Body of pancreas (tissue), 4 donors: Measurements from ENCODE around the gene SPAAR. TPM values are rescaled to one million over a fixed set of nuclear protein-coding genes. Genes with fewer than 3 reads are reported as not detected.

Experiments
- ATAC-seq: fragments of 150-250 bp; one replicate; pipeline ENCODE4 v1.9.1; 2016
- DNase-seq, 4 donors: peaks; one replicate each; pipeline ENCODE4 v3.0.0-alpha.2; 2019
- H3K27ac ChIP-seq, 4 donors: fragments of 200-600 bp; sonication (generic); 1 replicate in 3 of 4; 2 replicates in 1 of 4; pipeline versions ENCODE4 v1.5.1 to v1.6.1; 2016 to 2019; ENCODE audit warnings: mild to moderate bottlenecking in 1 of 4, mixed read lengths in 1 of 4, moderate library complexity in 1 of 4
- H3K27me3 ChIP-seq, 2 donors: fragments of 200-600 bp; sonication (generic); one replicate each; pipeline ENCODE4 v1.6.0; 2016; ENCODE audit warnings: mild to moderate bottlenecking in 1 of 2
- H3K36me3 ChIP-seq, 2 donors: fragments of 200-600 bp; sonication (generic); replicated peaks in 1 of 2; 2 replicates each; pipeline ENCODE4 v1.5.1; 2016; ENCODE audit warnings: low read depth in 2 of 2; ENCODE audit not compliant: insufficient read depth in 1 of 2
- H3K4me1 ChIP-seq: fragments of 200-600 bp; sonication (generic); one replicate; pipeline ENCODE4 v1.6.0; 2016
- H3K4me3 ChIP-seq, 2 donors: fragments of 200-600 bp; sonication (generic); 1 replicate in 1 of 2; 2 replicates in 1 of 2; pipeline ENCODE4 v1.5.1; 2016 to 2019
- H3K9me3 ChIP-seq, 3 donors: fragments of 200-600 bp; sonication (generic); 1 replicate in 2 of 3; 2 replicates in 1 of 3; pipeline ENCODE4 v1.5.1; 2016
- POLR2A ChIP-seq, 3 donors: fragments of 450-650 bp; IDR thresholded peaks; one replicate each; pipeline ENCODE4 v1.6.1; 2016; ENCODE audit warnings: antibody characterized with exemption in 3 of 3, mild to moderate bottlenecking in 2 of 3
- WGBS, 2 donors: methylation state at CpG; one replicate each; pipeline ENCODE4 v1.1.5; 2017; 5-methylcytosine and 5-hydroxymethylcytosine counted together
- intact Hi-C: fragments of 100-400 bp; cut with DNase I; formaldehyde crosslinking; loops from one replicate; pipeline ENCODE4 v1.15.1; 2023
- total RNA-seq, 2 donors: library from RNA; depleted of rRNA; stranded (reverse); fragments of >200 nt; gene quantifications; one replicate each; pipeline ENCODE4 v1.1.0, GENCODE V29; 2016
- TF ChIP-seq, protein P1 (sequence below), 7 experiments: fragments of 450-650 bp in 4 of 7; fragments of 200-600 bp in 3 of 7; sonication (generic) in 3 of 7; IDR thresholded peaks; one replicate each; pipeline ENCODE4 v1.5.1; 2016 to 2019; ENCODE audit warnings: antibody characterized with exemption in 7 of 7

The SPAAR gene
- total RNA-seq, 2 donors from 2014 or later: 0.78 to 7.3 TPM

DNA sequence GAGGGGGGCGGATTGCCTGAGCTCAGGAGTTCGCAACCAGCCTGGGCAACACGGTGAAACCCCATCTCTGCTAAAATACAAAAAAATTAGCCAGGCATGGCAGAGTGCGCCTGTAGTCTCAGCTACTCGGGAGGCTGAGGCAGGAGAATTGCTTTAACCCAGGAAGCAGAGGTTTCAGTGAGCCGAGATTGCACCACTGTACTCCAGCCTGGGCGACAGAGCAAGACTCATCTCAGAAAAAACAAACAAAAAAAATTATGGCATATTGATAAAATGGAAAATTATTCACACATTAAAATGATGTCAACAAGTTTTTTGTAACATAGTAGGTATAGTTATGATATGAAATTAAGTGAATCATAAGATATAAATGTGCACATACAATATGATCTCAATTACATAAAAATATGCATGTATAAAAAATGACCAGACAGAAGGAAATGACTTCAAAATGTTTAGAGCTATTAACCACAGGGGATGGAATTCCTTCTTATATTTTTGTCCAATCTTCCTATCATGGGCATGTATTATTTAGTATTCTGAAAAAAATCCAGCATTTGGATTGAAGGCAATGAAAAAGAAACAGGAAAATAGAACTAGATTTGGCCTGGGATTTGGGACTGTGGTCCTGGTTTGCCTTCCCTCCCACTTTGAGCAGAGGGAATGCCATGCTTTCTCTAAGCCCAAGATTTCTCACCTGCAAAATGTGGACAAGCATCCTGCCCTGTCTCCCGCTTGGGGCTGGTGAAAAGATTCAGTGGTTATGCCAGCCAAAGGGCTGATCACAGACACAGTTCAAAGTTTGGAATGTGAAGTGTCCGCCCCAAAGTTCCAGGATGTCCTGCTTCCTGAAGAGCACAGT lies 19.5 kb downstream of the SPAAR start:
- H3K27me3 ChIP-seq: no peaks in the 10 kb centered on the region
- H3K4me1 ChIP-seq: peaks cover 3% of the 10 kb centered on the region
- no peak overlapping the region for H3K4me3 ChIP-seq
- intact Hi-C loops: no loop called here
- DNase-seq: no peak
- TF ChIP-seq POLR2A (IDR thresholded peaks at IDR 0.05): no peak
- TF ChIP-seq, protein P1, sequence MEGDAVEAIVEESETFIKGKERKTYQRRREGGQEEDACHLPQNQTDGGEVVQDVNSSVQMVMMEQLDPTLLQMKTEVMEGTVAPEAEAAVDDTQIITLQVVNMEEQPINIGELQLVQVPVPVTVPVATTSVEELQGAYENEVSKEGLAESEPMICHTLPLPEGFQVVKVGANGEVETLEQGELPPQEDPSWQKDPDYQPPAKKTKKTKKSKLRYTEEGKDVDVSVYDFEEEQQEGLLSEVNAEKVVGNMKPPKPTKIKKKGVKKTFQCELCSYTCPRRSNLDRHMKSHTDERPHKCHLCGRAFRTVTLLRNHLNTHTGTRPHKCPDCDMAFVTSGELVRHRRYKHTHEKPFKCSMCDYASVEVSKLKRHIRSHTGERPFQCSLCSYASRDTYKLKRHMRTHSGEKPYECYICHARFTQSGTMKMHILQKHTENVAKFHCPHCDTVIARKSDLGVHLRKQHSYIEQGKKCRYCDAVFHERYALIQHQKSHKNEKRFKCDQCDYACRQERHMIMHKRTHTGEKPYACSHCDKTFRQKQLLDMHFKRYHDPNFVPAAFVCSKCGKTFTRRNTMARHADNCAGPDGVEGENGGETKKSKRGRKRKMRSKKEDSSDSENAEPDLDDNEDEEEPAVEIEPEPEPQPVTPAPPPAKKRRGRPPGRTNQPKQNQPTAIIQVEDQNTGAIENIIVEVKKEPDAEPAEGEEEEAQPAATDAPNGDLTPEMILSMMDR (IDR thresholded peaks at IDR 0.05): no peak
- no peaks in the 10 kb centered on the region for H3K36me3 ChIP-seq
- H3K9me3 ChIP-seq: no peaks in the 10 kb centered on the region
- no peak for ATAC-seq
- no peak overlapping the region for H3K27ac ChIP-seq
- WGBS, 2 donors: 83 to 84% methylated on average over 9 of the region's 9 CpGs

DNA sequence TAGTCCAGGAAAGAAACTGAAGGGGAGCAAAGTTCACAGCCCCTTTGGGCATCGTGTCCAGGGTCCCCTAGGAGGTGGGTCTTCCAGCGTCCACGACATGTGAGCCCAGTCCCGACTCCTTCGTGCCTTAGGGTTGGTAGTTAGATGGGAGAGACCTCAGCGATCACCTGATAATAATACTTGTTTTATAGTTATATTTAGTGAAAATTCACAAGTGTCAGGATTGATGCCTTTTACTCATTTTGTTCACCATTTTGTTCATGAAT lies 20.1 kb downstream of the SPAAR start:
- H3K4me3 ChIP-seq: no peak overlapping the region

DNA sequence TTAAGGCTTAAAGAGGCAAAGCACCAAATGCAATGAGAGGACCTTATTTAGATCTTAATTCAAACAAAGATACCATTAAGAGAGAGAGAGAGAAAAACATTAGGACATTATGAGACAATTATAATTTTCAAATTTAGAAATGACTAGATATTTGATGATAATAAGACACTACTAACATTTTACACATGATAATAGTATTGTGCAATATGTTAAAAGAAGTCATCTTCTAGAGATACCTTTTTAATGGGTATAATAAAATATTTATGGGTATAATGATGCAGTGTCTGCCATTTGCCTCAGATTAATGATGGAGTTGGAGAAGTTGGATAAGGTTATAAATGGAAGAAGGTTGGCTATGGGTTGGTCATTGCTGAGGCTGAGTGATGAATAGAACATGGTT lies 21.2 kb downstream of the SPAAR start:
- H3K4me3 ChIP-seq: no peak overlapping the region

More for the DNA sequence above, 20.1 kb downstream of the SPAAR start:
- ATAC-seq (no peak), DNase-seq (no peak)
- H3K27ac ChIP-seq: no peak overlapping the region
- 58 to 77% methylated on average over 6 of the region's 6 CpGs for WGBS, 2 donors
- H3K27me3 ChIP-seq: no peaks in the 10 kb centered on the region
- no peaks in the 10 kb centered on the region for H3K9me3 ChIP-seq
- H3K4me1 ChIP-seq: no peaks in the 10 kb centered on the region
- intact Hi-C loops: no loop called here
- H3K36me3 ChIP-seq: no peaks in the 10 kb centered on the region
- TF ChIP-seq POLR2A (IDR thresholded peaks at IDR 0.05): no peak
- TF ChIP-seq, protein P1 (IDR thresholded peaks at IDR 0.05): no peak

DNA sequence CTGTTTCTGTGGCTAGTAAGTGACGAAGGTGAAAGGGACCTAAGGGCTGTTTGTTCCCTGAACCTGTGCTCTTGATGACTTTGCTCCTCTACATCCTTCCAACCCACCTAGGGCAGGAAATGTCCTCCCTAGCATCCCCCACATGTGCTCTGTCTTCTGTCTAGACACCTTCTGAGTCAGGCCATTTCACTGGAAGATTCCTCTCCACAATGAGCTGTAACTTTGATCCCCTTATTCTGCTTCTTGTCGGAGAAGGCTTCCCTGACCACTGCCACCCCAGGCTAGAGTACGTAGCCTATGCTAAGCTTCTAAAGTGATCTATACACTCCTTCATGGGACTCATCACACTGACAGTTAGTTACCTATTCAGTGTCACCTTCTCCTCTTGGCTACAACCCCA lies 21.7 kb downstream of the SPAAR start:
- TF ChIP-seq POLR2A (IDR thresholded peaks at IDR 0.05): no peak
- TF ChIP-seq, protein P1 (IDR thresholded peaks at IDR 0.05): no peak
- H3K9me3 ChIP-seq: no peaks in the 10 kb centered on the region
- intact Hi-C loops: no loop called here
- H3K36me3 ChIP-seq: no peaks in the 10 kb centered on the region
- no peaks in the 10 kb centered on the region for H3K27me3 ChIP-seq
- H3K4me3 ChIP-seq: no peak overlapping the region
- H3K4me1 ChIP-seq: no peaks in the 10 kb centered on the region
- DNase-seq (no peak), ATAC-seq (no peak)
- no peak overlapping the region for H3K27ac ChIP-seq
- WGBS, 2 donors: 81 to 86% methylated on average over 3 of the region's 3 CpGs

More for the DNA sequence above, 21.2 kb downstream of the SPAAR start:
- Histone ChIP-seq H3K4me1 (no peaks in the 10 kb centered on the region), H3K9me3 (no peaks in the 10 kb centered on the region), H3K36me3 (no peaks in the 10 kb centered on the region), H3K27ac (no peak overlapping the region), H3K27me3 (no peaks in the 10 kb centered on the region)
- no peak for DNase-seq
- no peak for ATAC-seq
- no peak for TF ChIP-seq POLR2A (IDR thresholded peaks at IDR 0.05)
- TF ChIP-seq, protein P1 (IDR thresholded peaks at IDR 0.05): no peak
- intact Hi-C loops: no loop called here

DNA sequence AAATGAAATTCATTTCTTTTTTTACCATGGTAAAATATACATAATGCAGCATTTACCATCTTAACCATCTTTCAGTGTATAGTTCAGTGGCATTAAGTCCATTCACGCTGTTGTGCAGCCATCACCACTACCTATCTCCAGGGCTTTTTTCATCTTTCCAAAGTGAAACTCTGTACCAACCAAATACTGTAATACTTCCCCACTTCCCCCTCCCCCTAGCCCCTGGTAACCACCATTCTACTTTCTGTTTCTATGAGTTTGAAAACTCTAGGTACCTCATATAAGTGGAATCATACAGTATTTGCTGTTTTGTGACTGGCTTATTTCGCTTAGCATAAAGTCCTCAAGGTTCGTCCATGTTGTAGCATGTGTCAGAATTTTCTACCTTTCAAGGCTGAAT lies 23.4 kb downstream of the SPAAR start:
- H3K4me3 ChIP-seq: no peak overlapping the region
- no peaks in the 10 kb centered on the region for H3K36me3 ChIP-seq
- H3K27me3 ChIP-seq: no peaks in the 10 kb centered on the region
- no peak for DNase-seq
- ATAC-seq: no peak
- intact Hi-C loops: no loop called here
- H3K27ac ChIP-seq: no peak overlapping the region
- no peak for TF ChIP-seq POLR2A (IDR thresholded peaks at IDR 0.05)
- TF ChIP-seq, protein P1 (IDR thresholded peaks at IDR 0.05): no peak
- H3K9me3 ChIP-seq: no peaks in the 10 kb centered on the region
- 81 to 86% methylated on average over 3 of the region's 3 CpGs for WGBS, 2 donors
- H3K4me1 ChIP-seq: no peaks in the 10 kb centered on the region
